Measurements from ENCODE around the gene FBXW7. TPM values are rescaled to one million over a fixed set of nuclear protein-coding genes. Genes with fewer than 3 reads are reported as not detected.

Gene FBXW7
- total RNA-seq, 1 experiment from 2014 or later: 27.1 TPM

- Histone ChIP-seq H4K91ac (ENCODE audit: insufficient read length, low read depth, low read length) (no peak overlapping the region), H3K23ac (ENCODE audit: insufficient read length, low read depth, low read length) (no peak overlapping the region), H2AK5ac (ENCODE audit: insufficient read length, low read length) (no peak overlapping the region), H4K5ac (ENCODE audit: insufficient read length, low read depth, low read length) (no peak overlapping the region), H3K27me3 (ENCODE audit: insufficient read depth, low read length) (no peaks in the 10 kb centered on the region), H2BK20ac (ENCODE audit: low read depth, low read length, poor library complexity, severe bottlenecking) (no peak overlapping the region), H3K27ac (ENCODE audit: insufficient read length, low read depth, low read length) (no peak overlapping the region), H2BK15ac (ENCODE audit: low read depth, low read length) (no peak overlapping the region), H3K14ac (ENCODE audit: insufficient read depth, low read length) (no peak overlapping the region), H3K4me2 (ENCODE audit: insufficient read depth, insufficient read length, low read length) (no peak overlapping the region), H3K4me1 (ENCODE audit: insufficient read depth, low read length) (no peaks in the 10 kb centered on the region), H3K9ac (ENCODE audit: extremely low read depth, insufficient read length, low read length) (no peak overlapping the region), H2BK5ac (ENCODE audit: insufficient read length, low read length) (no peak overlapping the region), H2AFZ (ENCODE audit: low read length) (no peak overlapping the region), H3K56ac (ENCODE audit: insufficient read length, low read depth, low read length) (no peak overlapping the region), H4K20me1 (ENCODE audit: control insufficient read depth, insufficient read depth, insufficient read length) (no peaks in the 10 kb centered on the region), H2BK12ac (ENCODE audit: insufficient read length, low read depth, low read length) (no peak overlapping the region), H4K8ac (replicated peaks; ENCODE audit: insufficient read length, low read depth, low read length) (no peak overlapping the region), H3K4ac (ENCODE audit: low read depth, low read length) (no peak overlapping the region), H3K79me2 (ENCODE audit: insufficient read depth, low read length) (no peaks in the 10 kb centered on the region), H3K23me2 (ENCODE audit: insufficient read length, low read depth, low read length, poor library complexity, severe bottlenecking) (no peaks in the 10 kb centered on the region), H3K9me3 (ENCODE audit: control insufficient read depth, low read depth, low read length) (no peaks in the 10 kb centered on the region), H3K79me1 (ENCODE audit: insufficient read depth, low read depth, low read length, poor library complexity, severe bottlenecking) (no peaks in the 10 kb centered on the region), H3T11ph (ENCODE audit: low read length) (no peak overlapping the region), H2BK120ac (ENCODE audit: low read depth, low read length, poor library complexity, severe bottlenecking) (no peak overlapping the region), H3K18ac (ENCODE audit: insufficient read length, low read depth, low read length) (no peak overlapping the region)
- H3K27me3 Mint-ChIP-seq (ENCODE audit: low read depth): peaks cover 2% of the 10 kb centered on the region; the same call in 1 of the 2 replicates
- no peaks in the 10 kb centered on the region for H3K36me3 Mint-ChIP-seq (ENCODE audit: insufficient read depth in 1 of 3, low read depth in 3 of 3)
- no peak for DNase-seq
- peaks cover 9 to 19% of the 10 kb centered on the region in 2 experiments for H3K4me1 Mint-ChIP-seq
- H3K4me3 Mint-ChIP-seq: no peak overlapping the region
- WGBS (ENCODE audit: extremely low coverage, insufficient read length, low lambda C conversion rate): no CpG with 5 or more reads among the region's 4 CpGs
- no peak for TF ChIP-seq CTCF (conservative IDR thresholded peaks at IDR 0.05)
- no peak overlapping the region for H3K27ac Mint-ChIP-seq
- no peaks in the 10 kb centered on the region for H3K9me3 Mint-ChIP-seq
These were observed 246.0 kb downstream of the FBXW7 start for GRCh38 chr4:152289941-152290340.
